Measurements from ENCODE around the gene MRPL34.

Gene MRPL34

DNA sequence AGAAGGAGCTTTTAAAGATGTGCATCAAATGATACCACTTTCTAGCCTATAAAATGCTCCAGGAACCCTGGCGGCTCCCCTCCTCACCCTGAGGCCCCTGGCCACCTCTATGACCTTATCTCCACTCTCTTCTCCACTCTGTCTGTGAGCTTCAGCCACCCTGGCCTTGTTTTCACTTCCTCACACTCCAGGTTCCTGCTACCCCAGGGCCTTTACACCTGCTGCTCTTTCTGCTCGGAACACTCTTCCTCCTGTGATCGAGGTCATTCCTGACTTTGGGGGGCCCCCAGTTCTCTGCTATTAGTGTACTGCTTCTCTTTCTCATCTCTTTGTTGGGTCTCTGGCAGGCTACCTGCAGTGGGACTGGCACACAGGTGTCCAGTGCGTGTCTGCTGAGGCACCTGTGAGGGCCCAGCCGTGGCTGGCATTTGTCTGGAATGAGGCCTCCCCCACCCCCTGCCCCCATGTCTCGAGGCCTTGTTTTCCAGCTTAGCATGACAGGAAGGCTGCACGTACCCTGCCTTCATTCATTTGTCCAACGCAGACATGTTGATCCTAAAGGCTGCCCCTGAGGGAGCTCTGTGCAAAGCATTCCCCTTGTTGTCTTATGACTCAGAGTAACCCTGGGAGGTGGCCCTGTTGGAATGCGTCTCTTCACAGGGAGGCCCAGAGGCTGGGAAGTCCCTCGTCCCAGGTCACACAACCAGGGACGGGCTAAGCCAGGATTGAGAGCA is 6.0 kb downstream of the MRPL34 start:
- DNase-seq, result no peak

DNA sequence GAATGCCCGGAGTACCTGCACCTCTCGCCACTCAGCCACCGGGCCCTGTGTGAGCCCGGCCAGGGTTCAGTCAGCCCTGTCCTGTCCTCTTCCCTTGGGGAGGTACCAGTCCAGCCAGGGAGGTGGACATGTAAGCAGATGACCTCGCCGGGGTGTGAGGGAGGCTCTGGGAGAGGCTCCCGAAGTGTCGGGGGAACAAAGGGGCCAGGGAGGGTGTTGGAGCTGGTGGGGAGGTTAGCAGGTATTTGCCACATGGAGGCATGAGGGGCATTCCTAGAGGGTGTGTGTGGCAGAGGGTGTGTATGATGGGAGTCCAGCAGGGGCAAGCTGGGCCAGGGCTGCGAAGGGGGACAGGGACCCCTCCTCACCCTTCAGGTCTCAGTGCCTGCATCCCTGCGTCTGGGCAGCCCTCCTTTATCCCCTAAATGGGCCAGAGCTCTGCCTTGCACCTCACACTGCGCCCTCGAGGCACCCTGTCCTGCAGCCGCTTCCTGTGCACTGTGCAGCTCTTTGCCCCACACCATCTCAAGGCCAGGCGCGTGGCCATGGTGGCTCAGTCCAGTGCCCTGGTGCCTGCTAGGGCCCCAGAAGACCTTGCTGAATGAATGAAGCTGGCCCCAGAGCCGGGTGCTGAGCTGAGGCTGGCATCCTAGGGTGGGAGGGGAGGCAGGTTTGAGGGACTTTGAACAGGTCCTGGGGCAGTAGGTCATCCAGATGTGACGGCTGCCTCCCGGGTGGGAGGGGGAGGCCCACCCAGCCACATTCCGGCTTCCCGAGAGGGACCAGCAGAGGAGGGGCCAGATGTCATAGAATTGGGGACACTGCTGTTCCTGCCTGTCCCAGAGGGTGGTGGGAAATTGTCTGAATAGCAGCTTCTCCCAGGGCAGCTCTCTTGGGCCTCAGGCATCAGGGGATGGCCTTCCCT is 6.8 kb downstream of the MRPL34 start:
- no peak for DNase-seq

DNA sequence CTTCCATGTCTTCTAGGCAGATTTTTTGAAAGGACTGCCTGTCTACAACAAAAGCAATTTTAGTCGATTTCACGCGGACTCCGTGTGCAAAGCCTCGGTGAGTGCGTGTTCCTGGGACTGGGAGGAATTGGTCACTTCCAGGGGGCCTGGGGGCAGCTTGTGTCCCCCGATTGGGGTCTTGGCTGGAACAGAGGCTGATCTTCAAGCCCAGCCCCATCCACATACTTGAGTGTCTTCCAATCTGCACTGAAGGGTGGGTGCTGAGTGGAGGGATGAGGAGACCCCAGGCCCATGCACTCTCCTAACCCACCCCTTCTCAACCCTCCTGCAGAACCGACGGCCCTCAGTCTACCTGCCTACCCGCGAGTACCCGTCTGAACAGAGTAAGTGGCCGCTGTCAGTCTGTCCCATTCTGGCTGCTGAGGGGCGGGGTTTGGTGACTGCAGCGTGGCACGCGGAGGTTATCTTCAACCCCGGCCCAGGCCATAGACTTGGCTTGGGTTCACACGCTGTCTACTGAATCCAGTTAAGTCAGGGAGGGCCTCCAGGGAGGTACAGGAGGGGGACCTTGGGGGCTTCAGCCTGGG is 8.4 kb downstream of the MRPL34 start:
- no peak for DNase-seq

DNA sequence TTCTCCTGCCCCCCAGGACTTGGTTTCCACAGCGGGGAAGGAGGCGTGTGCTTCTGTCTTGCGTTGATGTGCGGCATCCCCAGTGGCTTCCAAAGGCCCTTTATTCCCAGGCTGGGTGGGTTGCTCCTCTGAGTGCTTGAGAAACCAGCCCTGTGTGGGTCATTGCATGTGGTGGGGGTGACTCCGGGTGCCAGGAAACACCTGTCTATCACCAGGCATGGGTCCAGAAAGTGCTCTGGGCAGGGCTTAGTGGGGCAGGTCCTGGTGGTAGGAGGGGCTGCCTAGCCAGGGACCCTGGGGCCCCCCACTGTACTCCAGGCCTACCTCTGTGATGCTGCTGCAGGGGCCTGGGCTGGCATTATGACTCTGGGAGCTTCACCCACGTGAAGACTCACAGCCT is 13.3 kb downstream of the MRPL34 start:
- DNase-seq, result no peak

DNA sequence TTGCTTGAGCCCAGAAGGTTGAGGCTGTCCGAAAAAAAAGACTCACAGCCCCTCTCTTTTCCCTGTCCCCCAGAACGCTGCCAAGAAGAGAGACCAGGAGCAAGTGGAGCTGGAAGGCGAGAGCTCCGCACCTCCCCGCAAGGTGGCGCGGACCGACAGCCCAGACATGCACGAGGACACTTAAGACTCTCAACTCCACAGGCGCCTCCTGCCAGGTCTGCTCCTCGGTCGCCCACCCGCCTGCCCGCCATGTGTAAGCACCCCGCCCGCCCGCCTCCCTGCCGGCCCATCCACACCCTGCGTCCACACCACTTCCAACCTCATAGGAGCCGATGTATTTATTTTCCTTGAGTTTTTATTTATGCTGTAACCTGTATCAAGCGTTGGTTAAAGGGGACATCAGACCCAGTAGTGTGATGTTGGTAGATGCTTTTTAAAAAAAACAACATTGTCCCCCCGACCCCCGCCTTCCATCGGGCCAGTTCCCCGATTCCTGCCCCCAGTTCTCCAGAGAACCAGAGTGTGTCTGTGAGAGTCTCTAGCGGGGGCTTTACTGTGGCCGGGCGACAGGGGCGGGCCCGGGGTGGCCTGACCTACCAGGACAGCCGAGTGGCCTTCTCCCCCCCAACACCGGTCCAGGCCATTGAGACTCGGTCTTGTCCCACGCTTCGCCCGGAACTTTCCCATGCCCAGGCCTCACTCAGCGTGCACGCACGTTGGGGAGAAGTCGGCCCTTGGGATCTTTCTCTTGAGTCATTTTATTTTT is 14.0 kb downstream of the MRPL34 start:
- no peak for DNase-seq

DNA sequence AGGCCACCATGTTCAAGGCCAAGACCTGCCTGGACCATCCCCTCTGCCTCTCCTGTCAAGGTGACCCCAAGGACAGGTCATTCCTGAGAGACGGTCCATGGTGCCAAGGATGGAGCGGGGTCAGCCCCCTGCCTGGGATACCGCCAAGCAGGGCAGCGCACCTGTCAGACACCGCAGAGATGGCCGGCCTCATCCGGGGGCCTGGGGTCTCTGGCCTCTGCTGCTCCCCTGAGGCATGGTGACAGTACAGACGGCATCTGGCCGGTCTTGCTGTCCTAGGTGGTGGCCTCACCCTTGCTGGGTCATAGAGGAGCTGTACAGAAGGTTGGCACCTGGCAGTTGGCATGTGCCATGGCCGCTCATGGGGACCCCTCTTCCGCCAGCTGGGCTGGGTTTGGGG is 14.8 kb downstream of the MRPL34 start:
- DNase-seq, result no peak

DNA sequence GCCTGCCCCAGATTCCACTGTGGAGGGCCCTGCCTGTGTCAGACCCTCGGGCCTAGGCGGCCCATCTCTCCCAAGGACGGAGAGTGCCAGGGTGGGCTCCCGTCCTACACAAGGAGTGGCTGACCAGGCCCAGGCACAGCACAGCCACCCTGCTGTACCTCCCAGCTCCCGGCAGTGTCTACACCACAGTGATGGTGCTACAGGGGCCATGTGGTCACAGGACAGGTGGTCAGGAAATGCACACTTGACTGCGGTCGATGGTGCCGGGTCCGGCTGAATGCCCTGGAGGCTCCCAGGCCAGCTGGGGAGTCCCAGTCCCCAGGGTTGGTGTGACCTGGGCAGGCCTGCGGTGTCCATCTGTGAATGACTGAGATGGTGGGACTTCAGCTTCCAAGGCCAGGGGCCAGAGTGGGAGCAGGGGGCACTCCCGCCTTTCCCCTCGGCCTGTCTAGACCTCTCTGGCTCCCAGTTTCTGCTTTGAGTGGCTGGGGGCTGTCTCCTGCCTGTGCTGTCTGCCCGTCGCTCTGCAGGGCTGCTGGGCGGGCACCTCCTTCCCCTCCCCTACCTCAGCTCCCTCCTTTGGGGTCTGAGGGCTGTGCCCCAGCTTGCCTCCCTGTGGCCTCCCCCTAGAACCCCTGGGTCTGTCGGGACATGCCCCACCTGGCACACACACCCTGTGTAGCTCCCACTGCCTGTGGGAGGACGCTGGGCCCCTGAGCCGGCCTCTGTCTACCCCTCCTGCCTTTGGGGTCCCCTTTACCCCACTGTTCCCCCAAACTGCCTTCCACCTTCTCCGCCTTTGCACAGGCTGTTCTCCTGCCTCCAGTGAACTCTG is 16.2 kb downstream of the MRPL34 start:
- DNase-seq, result no peak

DNA sequence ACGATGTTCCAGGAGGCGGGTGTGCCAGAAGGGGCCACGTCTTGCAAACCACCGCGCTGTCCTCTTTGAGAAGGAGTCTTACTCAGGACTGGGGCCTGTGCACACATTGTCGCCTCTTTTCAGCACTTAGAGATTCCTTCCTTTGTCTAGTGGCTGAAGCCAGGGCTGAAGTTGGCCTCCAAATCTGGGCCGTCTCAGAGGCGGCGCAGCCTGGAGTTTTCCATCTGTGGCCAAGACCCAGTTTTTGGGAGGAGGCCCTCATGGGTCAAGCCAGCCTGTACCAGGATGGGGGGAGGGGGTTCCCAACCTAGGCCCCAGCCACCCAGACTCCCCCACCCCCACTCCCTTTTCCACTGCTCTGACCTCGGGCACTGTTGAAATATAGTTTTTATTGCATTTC is 17.2 kb downstream of the MRPL34 start:
- DNase-seq, result peak; percentile 48

DNA sequence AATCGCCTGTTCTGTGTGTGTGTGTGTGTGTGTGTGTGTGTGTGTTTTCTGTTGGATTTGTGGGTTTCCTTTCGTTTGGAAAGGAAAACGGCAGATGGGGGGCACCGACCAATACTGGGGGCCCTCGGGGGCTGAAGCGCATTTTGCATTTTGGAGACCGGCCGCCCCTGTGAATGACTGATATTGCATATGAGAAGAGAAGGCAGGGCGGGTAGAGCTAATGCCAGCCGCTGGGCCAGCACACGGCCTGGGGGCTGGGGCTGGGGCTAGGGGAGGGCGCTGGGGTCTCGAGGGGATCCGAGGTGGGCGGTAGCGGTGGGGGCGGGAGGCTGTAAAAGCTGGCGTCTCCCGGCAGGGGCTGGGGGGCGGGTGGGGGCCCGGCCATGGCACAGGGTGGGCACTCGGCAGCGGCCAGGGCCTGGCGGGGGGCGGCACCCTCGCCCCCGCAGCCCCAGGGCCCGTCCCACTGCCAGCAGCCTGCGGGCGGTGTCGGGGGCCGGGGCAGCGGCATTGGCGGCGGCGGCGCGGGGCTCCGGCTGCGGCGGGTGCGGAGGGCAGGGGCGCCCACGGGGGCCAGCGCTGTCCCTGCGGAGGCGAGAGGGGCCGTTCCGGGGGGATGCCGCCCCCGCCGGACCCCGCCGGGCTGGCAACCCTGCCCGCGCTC is 17.8 kb downstream of the MRPL34 start:
- peak; percentile 36 for DNase-seq

DNA sequence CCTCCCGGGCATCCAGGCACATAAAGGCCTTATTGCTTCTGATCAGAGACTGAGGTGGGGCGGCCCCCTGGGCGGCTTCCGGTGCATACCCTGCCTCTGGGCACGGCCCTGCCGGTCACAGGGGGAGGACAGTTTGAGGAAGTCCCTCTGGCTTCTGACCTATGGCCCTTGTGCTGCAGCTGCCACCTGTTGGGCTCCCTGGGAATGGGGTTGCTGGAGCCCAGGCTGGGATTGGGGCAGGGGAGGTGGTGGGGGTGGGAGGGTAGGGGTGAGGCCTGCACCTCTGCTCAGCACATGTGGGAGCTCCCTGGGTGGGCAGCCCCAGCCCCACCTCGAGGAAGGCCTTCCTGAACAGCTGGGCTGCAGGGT is 18.3 kb downstream of the MRPL34 start:
- DNase-seq, result no peak

DNA sequence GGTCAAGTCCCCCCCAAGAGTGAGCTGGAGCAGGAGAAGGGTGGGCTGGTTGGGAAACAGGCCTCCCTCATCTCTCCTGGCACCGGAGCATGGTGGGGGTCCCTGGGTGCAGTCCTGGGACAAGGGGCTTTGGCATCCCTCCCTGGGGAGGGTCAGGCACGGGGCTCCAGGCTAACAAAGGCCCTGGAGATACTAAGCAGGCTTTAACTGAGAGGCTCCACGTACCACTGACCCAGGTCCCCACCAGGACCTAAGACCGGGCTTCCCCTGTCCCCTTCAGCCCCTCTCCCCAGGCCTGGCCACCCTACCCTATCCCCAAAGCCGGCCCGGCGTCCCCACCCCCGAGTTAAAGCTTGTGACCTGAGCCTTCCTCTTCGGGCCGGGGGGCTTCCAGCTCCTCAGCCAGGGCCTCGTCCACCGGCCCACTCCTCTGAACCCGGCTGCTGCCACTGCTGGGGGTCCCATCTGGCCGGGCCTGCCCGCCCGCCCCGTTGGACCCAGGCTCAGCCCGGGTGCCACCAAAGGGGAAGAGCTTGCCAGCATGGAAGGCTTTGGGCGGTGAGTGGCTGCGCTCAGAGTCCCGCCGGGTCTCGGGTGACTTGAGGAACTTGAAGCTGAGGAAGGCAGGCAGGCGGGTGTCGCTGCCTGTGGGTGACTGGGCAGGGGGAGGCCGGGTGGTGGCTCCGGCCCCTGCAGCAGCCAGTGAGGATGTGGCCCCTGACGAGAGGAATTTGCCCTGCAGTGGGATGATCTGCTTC is 18.9 kb downstream of the MRPL34 start:
- DNase-seq, result no peak

DNA sequence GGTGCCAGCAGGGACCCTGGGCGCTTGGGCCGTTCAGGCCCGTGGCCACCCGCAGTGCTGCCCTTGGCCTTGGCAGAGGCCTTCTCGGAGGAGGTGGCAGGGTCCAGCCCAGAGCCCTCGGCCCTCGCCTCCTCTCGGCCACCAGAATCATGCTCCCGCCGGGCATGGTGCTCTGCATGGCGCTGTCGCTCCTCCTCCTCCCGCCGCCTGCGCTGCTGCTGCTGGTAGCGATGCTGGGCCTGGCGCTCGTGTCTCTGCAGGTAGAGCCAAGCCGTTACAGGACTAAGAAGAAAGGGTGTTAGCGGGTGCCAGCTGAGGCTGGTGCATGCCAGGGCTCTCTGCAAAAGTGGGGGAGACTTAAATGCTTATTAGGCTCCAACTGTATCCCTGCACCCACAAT is 19.5 kb downstream of the MRPL34 start:
- no peak for DNase-seq

DNA sequence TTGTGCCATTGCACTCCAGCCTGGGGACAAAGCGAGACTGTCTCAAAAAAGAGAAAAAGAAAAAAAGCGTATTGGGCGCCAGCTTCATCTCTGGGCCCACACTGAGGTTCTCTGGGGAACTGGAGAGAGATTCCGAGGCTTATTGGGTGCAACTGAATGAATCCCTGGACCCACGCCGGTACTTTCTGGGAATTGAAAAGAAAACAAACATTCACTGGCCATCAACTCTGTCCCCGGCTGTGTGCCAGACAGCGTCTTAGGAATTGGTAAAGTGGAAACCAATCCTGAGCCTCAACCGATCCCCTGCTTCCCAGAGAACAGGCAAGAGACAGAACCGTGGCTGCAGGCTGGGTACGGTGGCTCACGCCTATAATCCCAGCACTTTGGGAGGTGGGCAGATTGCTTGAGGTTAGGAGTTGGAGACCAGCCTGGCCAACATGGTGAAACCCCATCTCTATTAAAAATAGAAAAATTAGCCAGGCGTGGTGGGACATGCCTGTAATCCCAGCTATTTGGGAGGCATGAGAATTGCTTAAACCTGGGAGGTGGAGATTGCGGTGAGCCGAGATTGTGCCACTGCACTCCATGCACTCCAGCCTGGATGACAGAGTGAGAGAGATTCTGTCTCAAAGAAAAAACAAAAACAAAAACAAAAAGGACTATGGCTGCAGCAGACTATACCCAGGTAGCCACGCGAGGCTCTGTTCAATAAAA is 20.4 kb downstream of the MRPL34 start:
- no peak for DNase-seq

DNA sequence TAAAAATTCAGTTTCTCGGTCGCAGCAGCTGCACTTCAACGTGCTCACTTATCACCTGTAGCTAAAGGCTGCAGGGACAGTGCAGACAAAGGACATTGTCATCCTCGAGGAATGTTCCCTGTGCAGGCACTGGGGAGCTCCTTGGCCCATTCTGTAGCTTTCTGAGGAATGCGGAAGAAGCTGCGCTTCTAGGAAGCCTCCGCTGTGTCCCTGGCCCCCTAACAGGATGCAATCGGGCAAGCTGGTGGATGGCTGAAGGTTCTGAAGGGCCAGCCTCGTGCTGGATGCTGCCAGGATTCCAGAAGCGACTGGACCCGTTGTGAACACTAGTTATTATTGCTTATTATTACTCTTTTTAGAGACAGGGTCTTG is 20.9 kb downstream of the MRPL34 start:
- DNase-seq, result no peak

DNA sequence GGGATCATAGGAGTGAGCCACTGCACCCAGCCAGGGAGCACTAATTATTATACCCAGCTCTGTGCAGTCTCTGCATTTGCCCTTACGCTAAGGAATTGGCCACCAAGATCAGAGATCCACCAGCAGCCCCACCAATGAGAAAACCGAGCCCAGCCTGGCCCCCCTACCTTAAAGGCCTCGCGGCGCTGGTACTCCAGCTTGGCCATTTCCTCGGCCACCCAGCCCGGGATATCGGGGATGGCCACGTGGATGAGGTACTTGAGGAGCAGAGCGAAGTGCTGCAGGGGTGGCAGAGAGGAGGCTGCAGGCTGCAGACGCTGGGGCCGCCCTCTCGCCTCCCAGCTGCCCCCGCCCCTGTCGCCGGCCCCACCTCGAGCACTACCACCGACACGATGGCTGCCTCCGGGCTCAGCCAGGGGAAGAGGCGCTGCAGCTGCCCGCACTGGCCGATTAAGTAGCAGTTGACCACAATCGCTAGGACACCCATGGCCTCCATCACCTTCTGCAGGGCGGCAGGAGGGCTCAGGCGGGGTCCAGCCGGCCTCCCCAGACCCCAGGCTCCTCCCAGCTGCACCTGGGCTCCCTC is 21.5 kb downstream of the MRPL34 start:
- no peak for DNase-seq

DNA sequence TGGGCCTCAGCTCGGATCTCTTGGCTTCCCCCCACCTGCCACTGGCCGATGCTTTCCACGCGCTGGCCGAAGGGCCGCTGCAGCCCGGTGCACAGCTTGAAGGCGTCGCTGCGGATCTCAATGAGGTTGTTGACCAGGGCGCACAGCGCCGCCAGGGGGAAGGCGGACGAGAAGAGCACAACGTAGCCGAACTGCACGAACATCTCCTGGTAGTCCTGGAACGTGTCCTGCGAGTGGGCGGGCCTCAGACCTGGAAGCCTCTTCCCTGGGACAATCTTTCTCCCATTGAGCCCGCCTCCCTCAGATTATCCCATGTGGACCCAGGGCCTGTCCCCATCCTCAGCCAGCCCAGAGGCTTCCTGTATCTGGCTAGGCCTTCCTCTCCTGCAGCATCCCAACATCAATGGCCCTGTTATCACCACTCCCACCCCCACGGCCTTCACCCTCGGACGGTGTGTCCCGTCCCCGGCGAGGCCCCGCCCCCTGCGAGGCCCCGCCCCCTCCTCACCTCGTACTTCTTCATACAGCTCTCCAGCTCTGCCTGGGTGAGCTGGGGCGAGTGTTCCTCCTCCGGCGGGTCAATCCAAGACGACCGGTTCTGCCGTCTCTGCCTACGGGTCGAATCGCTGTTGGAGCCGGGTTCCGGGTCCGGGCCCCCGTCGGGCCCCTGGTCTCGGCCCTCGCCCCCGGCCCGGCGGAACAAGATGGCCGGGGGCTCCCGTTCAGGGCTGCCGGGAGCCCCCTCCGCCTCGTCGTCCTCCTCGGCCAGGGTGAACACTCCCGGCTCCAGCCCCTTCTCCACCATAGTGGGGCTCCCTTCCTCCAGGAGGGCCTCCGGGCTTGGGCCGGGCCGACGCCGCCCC is 22.2 kb downstream of the MRPL34 start:
- DNase-seq, result peak; percentile 73

DNA sequence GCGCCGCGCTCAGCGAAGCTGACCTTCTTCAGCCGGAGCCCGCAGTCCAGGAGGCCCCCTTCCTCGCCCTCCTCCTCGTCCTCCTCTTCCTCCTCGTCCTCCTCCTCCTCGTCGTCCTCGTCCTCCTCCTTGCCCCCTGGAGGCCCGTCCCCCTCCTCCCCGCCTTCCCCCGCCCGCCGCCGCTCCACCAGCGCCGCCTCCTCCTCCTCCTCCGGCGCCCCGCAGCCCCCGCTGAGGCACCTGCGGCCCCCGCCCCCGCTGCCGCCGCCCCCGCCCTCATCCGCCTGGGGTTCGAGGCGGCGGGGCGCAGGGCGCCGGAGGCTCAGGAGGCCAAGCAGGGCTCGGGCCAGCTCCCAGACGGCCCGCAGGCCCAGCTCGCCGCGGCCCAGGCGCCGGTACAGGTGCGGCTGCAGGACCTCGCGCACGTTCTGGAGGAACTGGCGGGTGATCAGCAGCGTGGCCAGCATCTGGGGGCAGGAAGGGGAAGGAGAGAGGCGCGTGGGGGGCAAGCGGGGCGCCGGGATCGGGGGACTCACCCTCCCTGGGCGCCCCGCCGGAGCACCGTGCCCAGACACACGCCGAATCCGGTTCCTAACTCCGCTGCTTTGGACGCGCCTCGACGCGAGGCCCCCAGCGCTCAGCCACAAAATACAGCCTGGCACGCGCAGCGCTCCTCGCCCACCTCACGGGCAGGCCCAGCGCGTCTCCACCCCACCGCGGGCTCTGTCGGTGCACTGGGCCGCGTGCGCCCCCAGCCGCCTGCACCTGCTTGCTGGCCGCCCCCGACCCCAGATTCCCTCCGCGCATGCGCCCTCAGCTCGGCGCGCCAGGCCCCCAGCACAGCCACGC is 23.1 kb downstream of the MRPL34 start:
- no peak for DNase-seq

All from left hindlimb (tissue), 1 donor.